ENCODE measurements around the gene BAG3. TPM values are rescaled to one million over a fixed set of nuclear protein-coding genes. Genes with fewer than 3 reads are reported as not detected.

Gene BAG3
- total RNA-seq, 1 experiment from 2014 or later: 75.7 TPM

GRCh38 chr10:119643306-119644204 is 7.6 kb upstream of the BAG3 start:
- Histone ChIP-seq H3K4me1 (replicated peaks; ENCODE audit: insufficient read depth) (no peaks in the 10 kb centered on the region), H3K79me2 (ENCODE audit: low read depth) (no peaks in the 10 kb centered on the region), H4K20me1 (ENCODE audit: insufficient read depth) (no peaks in the 10 kb centered on the region), H3K9me3 (ENCODE audit: insufficient read depth, low read depth) (no peaks in the 10 kb centered on the region), H3K27ac (no peak overlapping the region), H3K4me3 (no peak overlapping the region), H3K9me2 (ENCODE audit: insufficient read depth) (no peaks in the 10 kb centered on the region), H3K27me3 (ENCODE audit: insufficient read depth, low read depth) (no peaks in the 10 kb centered on the region), H3F3A (ENCODE audit: insufficient read depth, low read depth) (no peaks in the 10 kb centered on the region), H3K36me3 (ENCODE audit: low read depth) (no peaks in the 10 kb centered on the region), H2AFZ (no peak overlapping the region), H3K4me2 (no peak overlapping the region)
- intact Hi-C loops (cut with micrococcal nuclease; ENCODE audit: unreplicated experiment): no loop called here
- TF ChIP-seq EZH2 (IDR thresholded peaks at IDR 0.05; ENCODE audit: low read depth): no peak
- TF ChIP-seq CTCF (conservative IDR thresholded peaks at IDR 0.05): no peak
- no peak for DNase-seq
- CTCF ChIA-PET: no interaction called here
- no TSS peak for BruUV-seq (replicated peaks)
- POLR2A ChIA-PET (ENCODE audit: unreplicated experiment): no interaction called here

GRCh38 chr10:119644205-119644814 is 6.9 kb upstream of the BAG3 start:
- no TSS peak for BruUV-seq (replicated peaks)
- TF ChIP-seq CTCF (conservative IDR thresholded peaks at IDR 0.05) (no peak), EZH2 (IDR thresholded peaks at IDR 0.05; ENCODE audit: low read depth) (no peak)
- CTCF ChIA-PET: no interaction called here
- Histone ChIP-seq H3K4me1 (replicated peaks; ENCODE audit: insufficient read depth) (no peaks in the 10 kb centered on the region), H3K4me3 (no peak overlapping the region), H3F3A (ENCODE audit: insufficient read depth, low read depth) (no peaks in the 10 kb centered on the region), H3K27ac (no peak overlapping the region), H4K20me1 (ENCODE audit: insufficient read depth) (no peaks in the 10 kb centered on the region), H2AFZ (no peak overlapping the region), H3K27me3 (ENCODE audit: insufficient read depth, low read depth) (no peaks in the 10 kb centered on the region), H3K9me3 (ENCODE audit: insufficient read depth, low read depth) (no peaks in the 10 kb centered on the region), H3K79me2 (ENCODE audit: low read depth) (no peaks in the 10 kb centered on the region), H3K9me2 (ENCODE audit: insufficient read depth) (no peaks in the 10 kb centered on the region), H3K4me2 (no peak overlapping the region), H3K36me3 (ENCODE audit: low read depth) (no peaks in the 10 kb centered on the region)
- no peak for DNase-seq
- POLR2A ChIA-PET (ENCODE audit: unreplicated experiment): no interaction called here
- intact Hi-C loops (cut with micrococcal nuclease; ENCODE audit: unreplicated experiment): no loop called here

- POLR2A ChIA-PET (ENCODE audit: unreplicated experiment): no interaction called here
- intact Hi-C loops (cut with micrococcal nuclease; ENCODE audit: unreplicated experiment): no loop called here
- no peak overlapping the region for H3K27ac ChIP-seq
Observed at GRCh38 chr10:119644994-119645393, 6.2 kb upstream of the BAG3 start.

More at GRCh38 chr10:119644994-119645393, 6.2 kb upstream of the BAG3 start:
- TF ChIP-seq EZH2 (IDR thresholded peaks at IDR 0.05; ENCODE audit: low read depth) (no peak), CTCF (conservative IDR thresholded peaks at IDR 0.05) (no peak)
- Histone ChIP-seq H3K9me2 (ENCODE audit: insufficient read depth) (no peaks in the 10 kb centered on the region), H3K4me1 (replicated peaks; ENCODE audit: insufficient read depth) (no peaks in the 10 kb centered on the region), H3F3A (ENCODE audit: insufficient read depth, low read depth) (no peaks in the 10 kb centered on the region), H2AFZ (no peak overlapping the region), H3K27me3 (ENCODE audit: insufficient read depth, low read depth) (no peaks in the 10 kb centered on the region), H4K20me1 (ENCODE audit: insufficient read depth) (no peaks in the 10 kb centered on the region), H3K79me2 (ENCODE audit: low read depth) (no peaks in the 10 kb centered on the region), H3K4me3 (no peak overlapping the region), H3K9me3 (ENCODE audit: insufficient read depth, low read depth) (no peaks in the 10 kb centered on the region), H3K36me3 (ENCODE audit: low read depth) (no peaks in the 10 kb centered on the region), H3K4me2 (no peak overlapping the region)
- CTCF ChIA-PET: no interaction called here
- no peak for DNase-seq
- no TSS peak for BruUV-seq (replicated peaks)
